HG03066 (cell line): ENCODE results near the gene SLC16A7.
"Not testable (repeated sequence)": the region's sequence is repeated elsewhere in the genome, so short reads cannot be mapped to it uniquely, and the experiment has no call there.

Experiments used
- ATAC-seq: cut with Tn5 transposase; IDR thresholded peaks from one replicate; pipeline ENCODE4 v1.9.1; 2021; ENCODE audit warnings: low read depth; ENCODE audit not compliant: unreplicated experiment

Gene SLC16A7

GRCh38 chr12:59595883-59596540 is at the start of gene SLC16A7:
Gene SLC16A7, plus strand, starts transcription at chr12:59596029. Its CDS starts 108,773 bp downstream, at chr12:59704802.
- peak; percentile 50 for ATAC-seq

- ATAC-seq: no peak
These were observed 46.9 kb upstream of the SLC16A7 start for GRCh38 chr12:59548930-59549329.

GRCh38 chr12:59559696-59560095 is 36.1 kb upstream of the SLC16A7 start:
- ATAC-seq: no peak

- ATAC-seq: no peak
These were observed 25.7 kb upstream of the SLC16A7 start for GRCh38 chr12:59570145-59570544.

- ATAC-seq: no peak
These were observed 21.4 kb upstream of the SLC16A7 start for GRCh38 chr12:59574406-59574805.

GRCh38 chr12:59575826-59576225 is 20.0 kb upstream of the SLC16A7 start:
- no peak for ATAC-seq

GRCh38 chr12:59578254-59578653 is 17.6 kb upstream of the SLC16A7 start:
- no peak for ATAC-seq

- no peak for ATAC-seq
These were observed 16.2 kb upstream of the SLC16A7 start for GRCh38 chr12:59579631-59580030.

GRCh38 chr12:59580050-59580449 is 15.8 kb upstream of the SLC16A7 start:
- no peak for ATAC-seq

- ATAC-seq: no peak
These were observed 12.7 kb upstream of the SLC16A7 start for GRCh38 chr12:59583003-59583712.

GRCh38 chr12:59587710-59588109 is 8.1 kb upstream of the SLC16A7 start:
- no peak for ATAC-seq

- no peak for ATAC-seq
These were observed 2.1 kb upstream of the SLC16A7 start for GRCh38 chr12:59593761-59594160.

- ATAC-seq: no peak
These were observed 807 bp upstream of the SLC16A7 start for GRCh38 chr12:59594943-59595500.

GRCh38 chr12:59595565-59595882 is 305 bp upstream of the SLC16A7 start:
- ATAC-seq: no peak

GRCh38 chr12:59597385-59597781 is 1.6 kb downstream of the SLC16A7 start:
- ATAC-seq: peak; percentile 44

GRCh38 chr12:59600171-59600570 is 4.3 kb downstream of the SLC16A7 start:
- ATAC-seq: no peak

GRCh38 chr12:59603754-59604153 is 7.9 kb downstream of the SLC16A7 start:
- ATAC-seq: no peak

- not testable (repeated sequence) for ATAC-seq
These were observed 17.1 kb downstream of the SLC16A7 start for GRCh38 chr12:59612823-59613434.

- ATAC-seq: no peak
These were observed 19.8 kb downstream of the SLC16A7 start for GRCh38 chr12:59615392-59616165.

GRCh38 chr12:59619461-59620240 is 23.8 kb downstream of the SLC16A7 start:
- no peak for ATAC-seq
